SK-N-SH treated with all-trans-retinoic acid at 6 μM for 48 hours (cell line): ENCODE measurements around the gene BRF1.

Source experiments
- BACH2 ChIP-seq: fragments of 250-450 bp; sonication (Bioruptor Pico); IDR thresholded peaks from 2 replicates; pipeline ENCODE4 v1.9.0; 2021; ENCODE audit warnings: mild to moderate bottlenecking, borderline replicate concordance
- CREB5 ChIP-seq: fragments of 250-450 bp; sonication (Bioruptor Pico); IDR thresholded peaks from 2 replicates; pipeline ENCODE4 v1.5.1; 2020; ENCODE audit warnings: low read depth, mild to moderate bottlenecking, moderate library complexity
- CSRNP3 ChIP-seq: fragments of 250-450 bp; sonication (Bioruptor Pico); IDR thresholded peaks from 2 replicates; pipeline ENCODE4 v1.5.1; 2021; ENCODE audit warnings: mild to moderate bottlenecking, moderate library complexity
- ISL1 ChIP-seq: fragments of 250-450 bp; sonication (Bioruptor Pico); IDR thresholded peaks from 2 replicates; pipeline ENCODE4 v2.1.2; 2022; ENCODE audit warnings: mild to moderate bottlenecking, moderate library complexity
- PATZ1 ChIP-seq: fragments of 250-450 bp; sonication (Bioruptor Pico); IDR thresholded peaks from 2 replicates; pipeline ENCODE4 v1.8.0; 2020; ENCODE audit warnings: mild to moderate bottlenecking, moderate library complexity, borderline replicate concordance
- POU6F1 ChIP-seq: fragments of 250-450 bp; sonication (Bioruptor Pico); IDR thresholded peaks from 2 replicates; pipeline ENCODE4 v1.8.0; 2021; ENCODE audit warnings: low read depth, mild to moderate bottlenecking, moderate library complexity, borderline replicate concordance
- SNAI2 ChIP-seq: fragments of 250-450 bp; sonication (Bioruptor Pico); IDR thresholded peaks from 2 replicates; pipeline ENCODE4 v1.5.0; 2020; ENCODE audit warnings: mild to moderate bottlenecking, moderate library complexity
- TOX ChIP-seq: fragments of 250-450 bp; sonication (Bioruptor Pico); IDR thresholded peaks from 2 replicates; pipeline ENCODE4 v1.8.0; 2021; ENCODE audit warnings: mild to moderate bottlenecking, moderate library complexity, borderline replicate concordance
- TSHZ2 ChIP-seq: fragments of 250-450 bp; sonication (Bioruptor Pico); IDR thresholded peaks from 2 replicates; pipeline ENCODE4 v1.5.0; 2020; ENCODE audit warnings: mild to moderate bottlenecking, moderate library complexity
- ZFP3 ChIP-seq: fragments of 250-450 bp; sonication (Bioruptor Pico); IDR thresholded peaks from 2 replicates; pipeline ENCODE4 v1.5.0; 2020; ENCODE audit warnings: mild to moderate bottlenecking, moderate library complexity
- ZNF70 ChIP-seq: fragments of 450-650 bp; formaldehyde crosslinking; IDR thresholded peaks from 2 replicates; pipeline ENCODE4 v1.5.0; 2020; ENCODE audit warnings: mild to moderate bottlenecking, moderate library complexity

GRCh38 chr14:105207460-105207901 lies 93.3 kb downstream of the BRF1 start:
- TF ChIP-seq PATZ1 (CRISPR knock-in tag), result no peak
- TF ChIP-seq SNAI2 (CRISPR knock-in tag), result no peak
- TF ChIP-seq ZFP3 (CRISPR knock-in tag), result no peak
- TF ChIP-seq CSRNP3, result no peak
- TF ChIP-seq BACH2 (CRISPR knock-in tag), result no peak
- TF ChIP-seq CREB5 (CRISPR knock-in tag), result no peak
- TF ChIP-seq POU6F1 (CRISPR knock-in tag), result no peak
- TF ChIP-seq ZNF70 (CRISPR knock-in tag), result no peak
- TF ChIP-seq TOX, result no peak
- no peak for TF ChIP-seq ISL1 (CRISPR knock-in tag)
- no peak for TF ChIP-seq TSHZ2
